Esophagus squamous epithelium (tissue), 5 donors: Measurements from ENCODE around the gene NELL1. TPM values are rescaled to one million over a fixed set of nuclear protein-coding genes. Genes with fewer than 3 reads are reported as not detected.

Source experiments
- DNase-seq: peaks from one replicate; lab custom pipeline; 2025; lab: John Stamatoyannopoulos, UW
- H3K27ac ChIP-seq, 4 donors: fragments of 200-600 bp; sonication (generic); one replicate each; pipeline ENCODE4 v1.5.1; 2016 to 2019; ENCODE audit warnings: mild to moderate bottlenecking in 1 of 4
- H3K27me3 ChIP-seq, 4 donors: fragments of 200-600 bp; sonication (generic); 1 replicate in 3 of 4; 2 replicates in 1 of 4; pipeline versions ENCODE4 v1.5.1 to v1.6.0; 2017 to 2021; ENCODE audit warnings: antibody characterized with exemption in 1 of 4
- H3K36me3 ChIP-seq, 3 donors: fragments of 200-600 bp; sonication (generic); one replicate each; pipeline ENCODE4 v1.5.1; 2016 to 2019
- H3K4me1 ChIP-seq, 3 donors: fragments of 200-600 bp; sonication (generic); one replicate each; pipeline ENCODE4 v1.5.1; 2017 to 2019
- H3K4me3 ChIP-seq, 4 donors: fragments of 200-600 bp; sonication (generic); 1 replicate in 3 of 4; 2 replicates in 1 of 4; pipeline ENCODE4 v1.5.1; 2016 to 2019; ENCODE audit warnings: mild to moderate bottlenecking in 2 of 4, moderate library complexity in 1 of 4
- H3K9me3 ChIP-seq, 3 donors: fragments of 200-600 bp; sonication (generic); one replicate each; pipeline ENCODE4 v1.5.1; 2016 to 2019
- CTCF ChIP-seq, 6 experiments: fragments of 450-650 bp in 4 of 6; fragments of 200-600 bp in 2 of 6; sonication (generic) in 2 of 6; IDR thresholded peaks; one replicate each; pipeline ENCODE4 v1.5.1; 2016 to 2019; ENCODE audit warnings: antibody characterized with exemption in 6 of 6, mild to moderate bottlenecking in 4 of 6, moderate library complexity in 4 of 6
- POLR2A ChIP-seq, 4 donors: fragments of 450-650 bp; IDR thresholded peaks; one replicate each; pipeline ENCODE4 v1.6.1; 2017; ENCODE audit warnings: antibody characterized with exemption in 4 of 4, mild to moderate bottlenecking in 4 of 4, moderate library complexity in 3 of 4
- WGBS, 2 donors: methylation state at CpG; one replicate each; pipeline ENCODE4 v1.1.5; 2018; 5-methylcytosine and 5-hydroxymethylcytosine counted together
- intact Hi-C: fragments of 100-400 bp; cut with DNase I; formaldehyde crosslinking; loops from one replicate; pipeline ENCODE4 v1.15.0; 2022
- total RNA-seq, 4 donors: library from RNA; depleted of rRNA; stranded (reverse); fragments of >200 nt; gene quantifications; one replicate each; pipeline ENCODE4 v1.1.0, GENCODE V29; 2016
- donor health status: DM: yes; HTN: yes; CAD: no.

The NELL1 gene
- total RNA-seq, 4 donors from 2014 or later: 1.5 TPM; not detected in 3

DNA sequence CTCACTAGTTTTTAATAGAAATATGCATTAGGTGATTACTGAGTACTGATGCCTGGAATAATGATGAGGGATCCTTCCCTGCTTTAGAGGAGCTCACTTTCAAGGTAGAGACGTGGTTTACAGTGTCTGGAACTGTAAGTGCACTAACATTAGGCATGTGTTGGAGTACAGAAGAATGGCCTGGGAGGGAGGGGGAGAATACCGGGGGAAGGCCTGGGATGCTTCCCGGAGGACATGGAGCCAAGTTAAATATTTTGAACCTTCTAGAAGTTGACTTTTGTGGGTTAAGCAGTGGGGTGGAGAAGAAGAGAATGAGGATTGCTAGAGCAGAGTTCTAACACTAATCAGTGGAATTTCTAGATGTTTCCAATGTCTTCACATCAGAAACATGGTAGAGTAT is 261.6 kb downstream of the NELL1 start:
- H3K27ac ChIP-seq: no peak overlapping the region
- no peak for TF ChIP-seq POLR2A (IDR thresholded peaks at IDR 0.05)
- no peak for TF ChIP-seq CTCF (IDR thresholded peaks at IDR 0.05)
- DNase-seq: no peak
- intact Hi-C loops: no loop called here
- no peak overlapping the region for H3K4me3 ChIP-seq
- H3K36me3 ChIP-seq: no peaks in the 10 kb centered on the region
- WGBS, 2 donors: 66 to 70% methylated on average over 3 of the region's 3 CpGs
- no peaks in the 10 kb centered on the region for H3K4me1 ChIP-seq
- no peaks in the 10 kb centered on the region for H3K9me3 ChIP-seq
- H3K27me3 ChIP-seq: no peaks in the 10 kb centered on the region

DNA sequence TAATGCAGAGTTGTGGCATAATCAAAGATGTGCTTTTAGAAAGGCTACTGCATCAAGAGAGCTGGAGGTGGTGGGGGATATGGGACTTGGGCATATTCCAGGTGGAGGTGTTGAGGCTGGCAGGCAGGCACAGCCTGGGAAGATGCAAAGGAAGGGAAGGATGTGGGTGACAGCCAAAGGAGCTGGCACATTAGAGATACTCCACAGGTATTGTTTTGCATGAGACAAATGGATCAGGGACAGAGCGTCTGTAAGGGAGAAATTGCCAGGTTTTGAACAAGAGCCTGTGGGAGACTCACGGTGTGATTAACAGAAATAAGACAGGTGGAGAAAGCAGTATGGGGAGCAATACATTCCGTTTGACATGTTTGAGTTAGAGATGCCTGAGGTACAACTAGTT is 263.7 kb downstream of the NELL1 start:
- no peak for TF ChIP-seq CTCF (IDR thresholded peaks at IDR 0.05)
- no peak for TF ChIP-seq POLR2A (IDR thresholded peaks at IDR 0.05)
- H3K27me3 ChIP-seq: no peaks in the 10 kb centered on the region
- no peak for DNase-seq
- 46 to 51% methylated on average over 3 of the region's 3 CpGs for WGBS, 2 donors
- intact Hi-C loops: no loop called here
- no peak overlapping the region for H3K4me3 ChIP-seq
- no peaks in the 10 kb centered on the region for H3K9me3 ChIP-seq
- H3K27ac ChIP-seq: no peak overlapping the region
- H3K36me3 ChIP-seq: no peaks in the 10 kb centered on the region
- H3K4me1 ChIP-seq: no peaks in the 10 kb centered on the region

- no peaks in the 10 kb centered on the region for H3K9me3 ChIP-seq
- H3K4me3 ChIP-seq: no peak overlapping the region
- H3K36me3 ChIP-seq: no peaks in the 10 kb centered on the region
- no peak overlapping the region for H3K27ac ChIP-seq
- 33 to 46% methylated on average over 3 of the region's 3 CpGs for WGBS, 2 donors
- TF ChIP-seq CTCF (IDR thresholded peaks at IDR 0.05) (no peak), POLR2A (IDR thresholded peaks at IDR 0.05) (no peak)
- H3K27me3 ChIP-seq: no peaks in the 10 kb centered on the region
- DNase-seq: no peak
- intact Hi-C loops: no loop called here
- H3K4me1 ChIP-seq: no peaks in the 10 kb centered on the region
Measured at GRCh38 chr11:20933958-20934357, 264.6 kb downstream of the NELL1 start.

DNA sequence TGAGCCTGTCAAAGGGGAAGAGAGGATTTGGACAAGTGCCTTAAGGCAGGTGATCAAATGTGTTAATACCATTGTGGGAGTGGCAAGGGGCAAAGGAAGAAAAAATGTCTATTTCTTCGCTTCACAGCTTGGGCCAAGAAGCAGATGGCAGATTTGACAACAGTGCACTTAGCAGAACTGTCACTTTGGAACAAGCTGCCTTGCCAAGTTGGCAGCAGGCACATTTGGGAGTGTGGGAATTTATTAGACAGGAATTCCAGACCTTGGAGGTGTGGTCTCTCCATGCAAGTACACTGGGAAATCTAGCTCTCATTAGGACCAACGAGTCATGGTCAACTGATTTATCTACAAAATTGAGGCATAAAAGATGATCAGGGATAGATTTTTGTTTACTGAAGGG is 265.1 kb downstream of the NELL1 start:
- 53% methylated on average over 2 of the region's 2 CpGs for WGBS, 2 donors
- intact Hi-C loops: no loop called here

GRCh38 chr11:20937826-20938225 is 268.4 kb downstream of the NELL1 start:
- Histone ChIP-seq H3K4me1 (no peaks in the 10 kb centered on the region), H3K27me3 (no peaks in the 10 kb centered on the region), H3K27ac (no peak overlapping the region), H3K36me3 (no peaks in the 10 kb centered on the region), H3K9me3 (no peaks in the 10 kb centered on the region), H3K4me3 (no peak overlapping the region)
- intact Hi-C loops: no loop called here
- TF ChIP-seq CTCF (IDR thresholded peaks at IDR 0.05): no peak
- no peak for TF ChIP-seq POLR2A (IDR thresholded peaks at IDR 0.05)
- no peak for DNase-seq
- 69 to 88% methylated on average over 7 of the region's 7 CpGs for WGBS, 2 donors

More for the DNA sequence above, 265.1 kb downstream of the NELL1 start:
- Histone ChIP-seq H3K9me3 (no peaks in the 10 kb centered on the region), H3K27ac (no peak overlapping the region), H3K27me3 (no peaks in the 10 kb centered on the region), H3K36me3 (no peaks in the 10 kb centered on the region), H3K4me1 (no peaks in the 10 kb centered on the region), H3K4me3 (no peak overlapping the region)
- TF ChIP-seq CTCF (IDR thresholded peaks at IDR 0.05): no peak
- TF ChIP-seq POLR2A (IDR thresholded peaks at IDR 0.05): no peak
- no peak for DNase-seq
